Lower lobe of right lung (tissue), 2 donors: ENCODE data around the gene NCAPH2. TPM values are rescaled to one million over a fixed set of nuclear protein-coding genes. Genes with fewer than 3 reads are reported as not detected.
A peak's percentile ranks its signal among the peaks of the same experiment; 100 is the strongest.

Source experiments
- ATAC-seq, 2 donors: fragments of 200-7000 bp; cut with Tn5 transposase; one replicate each; pipeline ENCODE4 v1.9.1; 2020 to 2022; ENCODE audit warnings: mild to moderate bottlenecking in 2 of 2, moderate library complexity in 2 of 2
- DNase-seq: peaks from one replicate; pipeline ENCODE4 v3.0.0-alpha.2; 2020
- H3K27ac ChIP-seq: fragments of 200-600 bp; one replicate; pipeline ENCODE4 v1.8.0; 2022
- H3K27me3 ChIP-seq: fragments of 200-600 bp; one replicate; pipeline ENCODE4 v1.8.0; 2022; ENCODE audit warnings: low read depth
- H3K36me3 ChIP-seq: fragments of 200-600 bp; one replicate; pipeline ENCODE4 v1.8.0; 2022; ENCODE audit warnings: mild to moderate bottlenecking
- H3K4me1 ChIP-seq: fragments of 200-600 bp; one replicate; pipeline ENCODE4 v1.8.0; 2022
- H3K4me3 ChIP-seq: fragments of 200-600 bp; one replicate; pipeline ENCODE4 v1.8.0; 2022; ENCODE audit warnings: mild to moderate bottlenecking
- H3K9me3 ChIP-seq: fragments of 200-600 bp; one replicate; pipeline ENCODE4 v1.8.0; 2022
- CTCF ChIP-seq: fragments of 200-600 bp; IDR thresholded peaks from one replicate; pipeline ENCODE4 v1.8.0; 2022; ENCODE audit warnings: antibody characterized with exemption, mild to moderate bottlenecking
- intact Hi-C: fragments of 100-400 bp; cut with DNase I; formaldehyde crosslinking; loops from one replicate; pipeline ENCODE4 v1.11.0; 2022
- total RNA-seq: library from RNA; stranded (reverse); fragmentation: NEBNext Ultra II Directional; extraction: Animal tissue kit (Norgen Biotek cat#: 25700); gene quantifications from one replicate; pipeline ENCODE4 v1.2.1, GENCODE V29; 2021
- donor health status: DM: no; HTN: yes; CAD: no; lungs with severe emphysema.

Gene NCAPH2
- total RNA-seq, 1 donor from 2014 or later, result 46.1 TPM

- no peak for TF ChIP-seq CTCF
- Histone ChIP-seq H3K4me3 (peak overlapping the region; percentile 70), H3K27ac (peak overlapping the region; percentile 75), H3K9me3 (no peaks in the 10 kb centered on the region), H3K4me1 (peaks cover 8% of the 10 kb centered on the region), H3K36me3 (no peaks in the 10 kb centered on the region), H3K27me3 (no peaks in the 10 kb centered on the region)
- no peak for DNase-seq
- intact Hi-C loops, result no loop called here
- ATAC-seq, result peak; percentile 37 to 51
These were observed 55.6 kb downstream of the NCAPH2 start for GRCh38 chr22:50563413-50564160.

- Histone ChIP-seq H3K9me3 (no peaks in the 10 kb centered on the region), H3K4me1 (peaks cover 8% of the 10 kb centered on the region), H3K27me3 (no peaks in the 10 kb centered on the region), H3K27ac (no peak overlapping the region), H3K36me3 (no peaks in the 10 kb centered on the region), H3K4me3 (no peak overlapping the region)
- intact Hi-C loops, result no loop called here
- no peak for TF ChIP-seq CTCF
- DNase-seq (no peak), ATAC-seq (no peak)
These were observed 56.3 kb downstream of the NCAPH2 start for GRCh38 chr22:50564289-50564688.

GRCh38 chr22:50567721-50568252, 59.8 kb downstream of the NCAPH2 start:
- H3K9me3 ChIP-seq, result no peaks in the 10 kb centered on the region
- H3K4me1 ChIP-seq, result peaks cover 8% of the 10 kb centered on the region
- TF ChIP-seq CTCF, result no peak
- H3K36me3 ChIP-seq, result peaks cover 5% of the 10 kb centered on the region
- H3K4me3 ChIP-seq, result no peak overlapping the region
- H3K27ac ChIP-seq, result no peak overlapping the region
- intact Hi-C loops, result no loop called here
- ATAC-seq, result no peak
- no peaks in the 10 kb centered on the region for H3K27me3 ChIP-seq
- no peak for DNase-seq

GRCh38 chr22:50568626-50569025, 60.6 kb downstream of the NCAPH2 start:
- DNase-seq, result no peak
- H3K36me3 ChIP-seq, result peaks cover 5% of the 10 kb centered on the region
- peaks cover 3% of the 10 kb centered on the region for H3K4me1 ChIP-seq
- H3K27ac ChIP-seq, result no peak overlapping the region
- H3K4me3 ChIP-seq, result no peak overlapping the region
- ATAC-seq, result no peak
- no peaks in the 10 kb centered on the region for H3K27me3 ChIP-seq
- intact Hi-C loops, result no loop called here
- no peak for TF ChIP-seq CTCF
- H3K9me3 ChIP-seq, result no peaks in the 10 kb centered on the region

GRCh38 chr22:50569041-50569459, 61.0 kb downstream of the NCAPH2 start:
- ATAC-seq (no peak), DNase-seq (peak; percentile 32)
- TF ChIP-seq CTCF, result no peak
- Histone ChIP-seq H3K9me3 (no peaks in the 10 kb centered on the region), H3K27me3 (no peaks in the 10 kb centered on the region), H3K36me3 (peaks cover 5% of the 10 kb centered on the region), H3K27ac (no peak overlapping the region), H3K4me3 (no peak overlapping the region), H3K4me1 (no peaks in the 10 kb centered on the region)
- intact Hi-C loops, result no loop called here
